Gastroesophageal sphincter (tissue), 3 donors: Measurements from ENCODE around the gene DACH1.

ENCODE experiments used
- POLR2A ChIP-seq, 2 donors: fragments of 450-650 bp; IDR thresholded peaks; one replicate each; pipeline ENCODE4 v1.6.1; 2017; ENCODE audit warnings: antibody characterized with exemption in 2 of 2, mild to moderate bottlenecking in 2 of 2, moderate library complexity in 1 of 2
- POLR2AphosphoS5 ChIP-seq: sonication (generic); formaldehyde crosslinking; IDR thresholded peaks from one replicate; pipeline ENCODE4 v1.6.1; 2017; ENCODE audit warnings: antibody characterized with exemption
- TF ChIP-seq, protein P1 (sequence below), 4 experiments: fragments of 200-600 bp in 2 of 4; fragments of 450-650 bp in 2 of 4; sonication (generic) in 1 of 4; IDR thresholded peaks; one replicate each; pipeline ENCODE4 v1.5.1; 2017 to 2019; ENCODE audit warnings: antibody characterized with exemption in 4 of 4, mild to moderate bottlenecking in 2 of 4, moderate library complexity in 2 of 4

DNA sequence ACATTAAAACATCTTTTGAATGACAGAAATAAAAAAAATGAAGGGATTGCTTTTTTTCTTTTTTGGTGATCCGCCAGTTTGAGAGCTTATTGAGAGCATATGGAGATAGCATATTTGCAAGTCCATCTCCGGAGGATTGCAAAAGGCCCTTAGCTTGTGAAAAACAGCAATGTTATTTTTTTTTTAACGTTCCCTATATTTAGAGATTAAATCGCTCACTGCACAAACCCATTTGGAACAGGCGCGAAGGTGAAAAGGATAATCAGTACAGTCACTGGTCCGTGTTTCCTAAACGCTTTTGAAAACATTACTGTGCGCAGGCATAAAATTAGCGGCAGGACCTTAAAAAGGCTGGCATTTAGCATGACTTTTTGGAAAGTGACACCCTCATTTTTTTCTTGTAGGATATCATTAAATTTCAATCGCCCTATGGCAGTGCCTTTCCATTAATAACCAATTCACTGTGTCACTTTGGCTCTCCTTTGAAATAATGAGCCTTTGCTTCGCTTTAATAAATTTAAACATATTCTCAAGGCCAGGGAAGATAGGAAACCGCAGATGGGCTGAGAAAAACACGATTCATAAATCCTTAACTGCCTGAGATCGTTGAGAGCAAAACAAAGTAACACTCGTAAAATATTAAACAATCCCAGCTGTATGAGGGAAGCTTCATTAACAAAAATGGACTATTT, 342.2 kb downstream of the DACH1 start:
- TF ChIP-seq, protein P1, sequence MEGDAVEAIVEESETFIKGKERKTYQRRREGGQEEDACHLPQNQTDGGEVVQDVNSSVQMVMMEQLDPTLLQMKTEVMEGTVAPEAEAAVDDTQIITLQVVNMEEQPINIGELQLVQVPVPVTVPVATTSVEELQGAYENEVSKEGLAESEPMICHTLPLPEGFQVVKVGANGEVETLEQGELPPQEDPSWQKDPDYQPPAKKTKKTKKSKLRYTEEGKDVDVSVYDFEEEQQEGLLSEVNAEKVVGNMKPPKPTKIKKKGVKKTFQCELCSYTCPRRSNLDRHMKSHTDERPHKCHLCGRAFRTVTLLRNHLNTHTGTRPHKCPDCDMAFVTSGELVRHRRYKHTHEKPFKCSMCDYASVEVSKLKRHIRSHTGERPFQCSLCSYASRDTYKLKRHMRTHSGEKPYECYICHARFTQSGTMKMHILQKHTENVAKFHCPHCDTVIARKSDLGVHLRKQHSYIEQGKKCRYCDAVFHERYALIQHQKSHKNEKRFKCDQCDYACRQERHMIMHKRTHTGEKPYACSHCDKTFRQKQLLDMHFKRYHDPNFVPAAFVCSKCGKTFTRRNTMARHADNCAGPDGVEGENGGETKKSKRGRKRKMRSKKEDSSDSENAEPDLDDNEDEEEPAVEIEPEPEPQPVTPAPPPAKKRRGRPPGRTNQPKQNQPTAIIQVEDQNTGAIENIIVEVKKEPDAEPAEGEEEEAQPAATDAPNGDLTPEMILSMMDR (IDR thresholded peaks at IDR 0.05): no peak
- TF ChIP-seq POLR2A (IDR thresholded peaks at IDR 0.05) (no peak), POLR2AphosphoS5 (no peak)
